NCI-H774 (cell line): ENCODE measurements around the gene C3orf52.

Experiments
- DNase-seq: peaks from one replicate; lab custom pipeline; 2025; lab: John Stamatoyannopoulos, UW

C3orf52 gene

GRCh38 chr3:112136959-112137693 lies 50.9 kb downstream of the C3orf52 start:
- peak; percentile 1 for DNase-seq

GRCh38 chr3:112137781-112138180 lies 51.6 kb downstream of the C3orf52 start:
- DNase-seq, result no peak

- no peak for DNase-seq
Measured at GRCh38 chr3:112138219-112138969, 52.2 kb downstream of the C3orf52 start.

GRCh38 chr3:112140584-112140983 lies 54.4 kb downstream of the C3orf52 start:
- DNase-seq, result no peak

- no peak for DNase-seq
Measured at GRCh38 chr3:112141293-112141692, 55.1 kb downstream of the C3orf52 start.

GRCh38 chr3:112143251-112143650 lies 57.1 kb downstream of the C3orf52 start:
- DNase-seq, result no peak

GRCh38 chr3:112143689-112144088 lies 57.5 kb downstream of the C3orf52 start:
- DNase-seq, result no peak

GRCh38 chr3:112149136-112149535 lies 62.9 kb downstream of the C3orf52 start:
- DNase-seq, result no peak

GRCh38 chr3:112167758-112168157 lies 81.6 kb downstream of the C3orf52 start:
- DNase-seq, result no peak
